ENCODE data around the gene AK5. TPM values are rescaled to one million over a fixed set of nuclear protein-coding genes. Genes with fewer than 3 reads are reported as not detected.

The AK5 gene
- polyA plus RNA-seq, 1 donor (not counting 4 experiments of a cell fraction or from before 2014, with no cell fraction given): 0.30 TPM

- no peaks in the 10 kb centered on the region for H3K4me1 ChIP-seq (ENCODE audit: control insufficient read depth, extremely low read depth, insufficient read depth, low read length)
- no peaks in the 10 kb centered on the region for H3K36me3 ChIP-seq (ENCODE audit: control insufficient read depth in 2 of 2, extremely low read depth in 1 of 2, insufficient read depth in 2 of 2, low read length in 2 of 2)
- H4K20me1 ChIP-seq (ENCODE audit: control insufficient read depth, extremely low read depth, insufficient read depth, low read length): no peaks in the 10 kb centered on the region
- DNase-seq (ENCODE audit: low read depth, low spot score) (no peak), FAIRE-seq (no peak)
- H3K9ac ChIP-seq (ENCODE audit: control insufficient read depth, extremely low read depth, insufficient read depth, low read length): no peak overlapping the region
- no peaks in the 10 kb centered on the region for H3K27me3 ChIP-seq (ENCODE audit: control insufficient read depth, extremely low read depth, insufficient read depth, low read length)
- H3K4me2 ChIP-seq (ENCODE audit: control insufficient read depth, extremely low read depth, insufficient read depth, low read depth, low read length): no peak overlapping the region
- no peak overlapping the region for H3K27ac ChIP-seq (ENCODE audit: control insufficient read depth, insufficient read depth, low read length)
- H3K79me2 ChIP-seq (ENCODE audit: control insufficient read depth, insufficient read depth, low read length): no peaks in the 10 kb centered on the region
- H2AFZ ChIP-seq (ENCODE audit: control insufficient read depth, low read length): no peak overlapping the region
- dilution Hi-C loops (cut with MboI; ENCODE audit: extremely low pct_ligation_motif_present, low sequenced_read_pairs): no loop called here
- no peaks in the 10 kb centered on the region for H3K9me3 ChIP-seq (ENCODE audit: control insufficient read depth, low read depth, low read length)
- H3K9me1 ChIP-seq (ENCODE audit: control insufficient read depth, extremely low read depth, insufficient read depth, low read length): no peaks in the 10 kb centered on the region
- TF ChIP-seq EZH2 (IDR thresholded peaks at IDR 0.05; ENCODE audit: low read length): no peak
- TF ChIP-seq CTCF (optimal IDR thresholded peaks at IDR 0.05 in 1 of 3, IDR thresholded peaks at IDR 0.05 in 1 of 3, conservative IDR thresholded peaks at IDR 0.05 in 1 of 3; ENCODE audit: extremely low read depth in 1 of 3, insufficient read depth in 2 of 3, low read length in 3 of 3): no peak
- no peak overlapping the region for H3K4me3 ChIP-seq (ENCODE audit: control insufficient read depth in 2 of 3, extremely low read depth in 1 of 3, insufficient read depth in 2 of 3, low read depth in 1 of 3, low read length in 3 of 3)
Measured at GRCh38 chr1:77550135-77550534, 268.3 kb downstream of the AK5 start.

GRCh38 chr1:77552626-77553025 lies 270.8 kb downstream of the AK5 start:
- dilution Hi-C loops (cut with MboI; ENCODE audit: extremely low pct_ligation_motif_present, low sequenced_read_pairs): no loop called here
- H3K27ac ChIP-seq (ENCODE audit: control insufficient read depth, insufficient read depth, low read length): no peak overlapping the region
- no peak overlapping the region for H3K4me3 ChIP-seq (ENCODE audit: control insufficient read depth in 2 of 3, extremely low read depth in 1 of 3, insufficient read depth in 2 of 3, low read depth in 1 of 3, low read length in 3 of 3)
- H3K4me1 ChIP-seq (ENCODE audit: control insufficient read depth, extremely low read depth, insufficient read depth, low read length): no peaks in the 10 kb centered on the region
- H4K20me1 ChIP-seq (ENCODE audit: control insufficient read depth, extremely low read depth, insufficient read depth, low read length): no peaks in the 10 kb centered on the region
- H2AFZ ChIP-seq (ENCODE audit: control insufficient read depth, low read length): no peak overlapping the region
- no peak overlapping the region for H3K9ac ChIP-seq (ENCODE audit: control insufficient read depth, extremely low read depth, insufficient read depth, low read length)
- no peak for TF ChIP-seq CTCF (optimal IDR thresholded peaks at IDR 0.05 in 1 of 3, IDR thresholded peaks at IDR 0.05 in 1 of 3, conservative IDR thresholded peaks at IDR 0.05 in 1 of 3; ENCODE audit: extremely low read depth in 1 of 3, insufficient read depth in 2 of 3, low read length in 3 of 3)
- H3K9me1 ChIP-seq (ENCODE audit: control insufficient read depth, extremely low read depth, insufficient read depth, low read length): no peaks in the 10 kb centered on the region
- H3K27me3 ChIP-seq (ENCODE audit: control insufficient read depth, extremely low read depth, insufficient read depth, low read length): no peaks in the 10 kb centered on the region
- no peaks in the 10 kb centered on the region for H3K9me3 ChIP-seq (ENCODE audit: control insufficient read depth, low read depth, low read length)
- H3K36me3 ChIP-seq (ENCODE audit: control insufficient read depth in 2 of 2, extremely low read depth in 1 of 2, insufficient read depth in 2 of 2, low read length in 2 of 2): no peaks in the 10 kb centered on the region
- H3K79me2 ChIP-seq (ENCODE audit: control insufficient read depth, insufficient read depth, low read length): no peaks in the 10 kb centered on the region
- no peak overlapping the region for H3K4me2 ChIP-seq (ENCODE audit: control insufficient read depth, extremely low read depth, insufficient read depth, low read depth, low read length)
- DNase-seq (ENCODE audit: low read depth, low spot score) (no peak), FAIRE-seq (no peak)
